ENCODE measurements around the gene DHFR. TPM values are rescaled to one million over a fixed set of nuclear protein-coding genes. Genes with fewer than 3 reads are reported as not detected.

The DHFR gene
- total RNA-seq = 11.1 TPM
- long read RNA-seq, partial matches to known transcripts = 0 of 4 reads
- long read RNA-seq, other reads (novel, unspliced or antisense) = 2 of 4 reads

DNA sequence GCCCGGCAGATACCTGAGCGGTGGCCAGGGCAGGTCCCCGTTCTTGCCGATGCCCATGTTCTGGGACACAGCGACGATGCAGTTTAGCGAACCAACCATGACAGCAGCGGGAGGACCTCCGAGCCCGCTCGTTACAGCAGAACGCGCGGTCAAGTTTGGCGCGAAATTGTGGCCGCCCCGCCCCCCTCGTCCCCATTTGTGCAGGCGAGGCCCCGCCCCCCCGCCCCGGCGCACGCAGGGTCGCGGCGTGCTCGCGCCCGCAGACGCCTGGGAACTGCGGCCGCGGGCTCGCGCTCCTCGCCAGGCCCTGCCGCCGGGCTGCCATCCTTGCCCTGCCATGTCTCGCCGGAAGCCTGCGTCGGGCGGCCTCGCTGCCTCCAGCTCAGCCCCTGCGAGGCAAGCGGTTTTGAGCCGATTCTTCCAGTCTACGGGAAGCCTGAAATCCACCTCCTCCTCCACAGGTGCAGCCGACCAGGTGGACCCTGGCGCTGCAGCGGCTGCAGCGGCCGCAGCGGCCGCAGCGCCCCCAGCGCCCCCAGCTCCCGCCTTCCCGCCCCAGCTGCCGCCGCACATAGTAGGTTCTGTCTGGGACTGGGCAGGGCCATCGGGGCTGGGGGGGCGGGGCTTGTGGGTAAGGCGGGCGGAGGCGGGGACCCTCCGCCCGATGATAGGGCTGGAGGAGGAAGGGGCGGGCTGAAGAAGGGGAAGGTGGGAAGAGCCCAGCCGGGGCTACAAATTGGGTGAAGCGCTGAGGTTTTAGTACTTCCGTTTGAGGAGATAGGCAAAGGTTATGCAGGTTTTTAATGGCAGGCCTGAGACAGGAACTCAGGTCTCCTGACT lies at the start of gene DHFR, which contains the start of gene MSH3:
DHFR (minus strand) TSS at position 593 of the 840 bp plus-strand sequence; CDS start at position 99, 494 bp downstream.
MSH3 (plus strand) TSS at position 262 of the 840 bp plus-strand sequence; CDS start at position 338, 76 bp downstream.
- peak; percentile 93 for DNase-seq (ENCODE audit: missing footprints)
- peak; percentile 44 for ATAC-seq
- intact Hi-C loops (cut with DNase I) = loop anchor here (10.0 kb wide), 1 partner anchor 250 kb away; the partner anchor contains the start of gene ZFYVE16

DNA sequence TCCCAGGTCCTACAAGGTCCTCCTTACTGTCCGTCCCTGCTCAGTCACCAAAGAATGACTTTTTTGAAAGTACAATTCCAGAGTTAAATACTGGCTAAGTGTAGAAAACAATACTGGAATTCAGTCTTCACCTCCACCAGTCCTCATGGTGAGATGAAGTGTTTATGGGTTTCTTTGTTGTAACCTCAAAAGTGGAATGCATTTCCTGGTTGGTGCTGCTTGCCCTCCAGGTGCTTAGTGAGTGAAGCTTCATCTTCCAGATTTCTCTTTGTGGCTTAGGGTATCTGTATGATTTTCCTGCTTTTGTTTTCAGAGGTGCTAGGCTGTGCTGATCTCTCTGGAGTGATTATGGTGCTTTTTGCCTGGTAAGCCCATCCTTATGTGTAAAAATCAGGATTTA lies 49.4 kb upstream of the DHFR start:
- no peak for ATAC-seq
- no peak for DNase-seq (ENCODE audit: missing footprints)
- intact Hi-C loops (cut with DNase I) = no loop called here

DNA sequence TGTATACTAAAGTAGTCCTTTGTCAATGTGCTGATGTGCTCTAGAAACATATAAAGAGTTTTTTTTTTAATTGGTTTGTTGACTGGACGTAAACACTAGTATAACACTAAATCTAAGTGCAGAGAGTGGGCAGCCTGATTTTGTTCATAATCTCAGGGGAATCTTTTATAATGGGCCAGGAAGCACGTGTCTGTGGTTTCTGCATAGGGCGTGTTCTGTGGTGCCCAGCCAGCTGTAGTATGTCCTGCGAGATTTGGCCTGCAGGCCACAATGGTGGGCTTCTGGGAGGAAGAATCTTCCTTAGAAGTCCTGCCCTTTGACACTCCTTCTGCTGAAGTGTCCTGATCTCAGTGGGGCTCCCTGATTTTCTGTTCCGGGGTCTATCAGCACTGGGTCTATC lies 49.0 kb upstream of the DHFR start:
- ATAC-seq (no peak), DNase-seq (ENCODE audit: missing footprints) (no peak)
- intact Hi-C loops (cut with DNase I) = no loop called here

DNA sequence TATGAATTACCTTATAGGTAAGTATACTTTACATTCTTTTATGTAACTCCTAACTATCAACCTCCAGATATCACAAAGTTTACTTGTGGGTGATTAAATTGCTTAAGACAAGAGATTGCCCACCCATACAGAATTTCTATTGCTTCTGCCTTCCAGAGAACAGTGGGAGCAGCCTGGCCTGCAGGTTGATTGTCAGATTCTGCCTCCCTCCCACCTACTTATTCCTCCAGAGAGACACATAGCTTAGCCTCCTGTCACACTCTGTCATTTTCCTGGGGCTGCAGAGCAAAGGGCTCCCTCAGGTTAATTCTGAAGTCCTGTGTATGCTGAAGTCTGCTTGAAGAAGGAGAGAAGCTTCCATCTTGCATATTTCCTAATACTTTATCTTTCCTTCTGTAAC lies 48.5 kb upstream of the DHFR start:
- no peak for ATAC-seq
- intact Hi-C loops (cut with DNase I) = no loop called here
- DNase-seq (ENCODE audit: missing footprints) = no peak

DNA sequence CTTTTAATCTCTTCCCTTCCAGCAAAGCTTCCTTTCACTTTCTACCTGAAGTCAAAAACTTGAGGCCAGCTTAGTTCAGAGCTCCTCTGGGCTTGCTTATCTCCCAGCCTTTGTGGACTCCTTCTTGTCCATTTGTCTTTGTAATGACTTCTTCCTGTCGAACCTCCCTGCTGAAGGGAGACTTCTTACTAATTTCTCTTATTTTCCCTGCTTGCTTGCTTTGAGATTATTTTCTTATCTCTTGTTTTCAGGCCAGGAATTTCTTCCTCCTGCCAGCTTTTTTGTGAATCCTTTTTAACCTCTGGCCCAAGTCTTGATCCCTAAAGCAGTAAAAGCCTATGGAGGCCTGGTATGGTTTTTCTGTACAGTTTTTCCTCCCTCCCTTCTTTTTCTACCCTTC lies 46.8 kb upstream of the DHFR start:
- ATAC-seq = no peak
- intact Hi-C loops (cut with DNase I) = no loop called here

GRCh38 chr5:80698369-80698768 lies 43.6 kb upstream of the DHFR start:
- DNase-seq (ENCODE audit: missing footprints) (no peak), ATAC-seq (no peak)
- intact Hi-C loops (cut with DNase I) = loop anchor here (10.0 kb wide), 1 partner anchor 596 kb away; no protein-coding TSS in a partner anchor

More for the DNA sequence above, 46.8 kb upstream of the DHFR start:
- DNase-seq (ENCODE audit: missing footprints) = no peak

DNA sequence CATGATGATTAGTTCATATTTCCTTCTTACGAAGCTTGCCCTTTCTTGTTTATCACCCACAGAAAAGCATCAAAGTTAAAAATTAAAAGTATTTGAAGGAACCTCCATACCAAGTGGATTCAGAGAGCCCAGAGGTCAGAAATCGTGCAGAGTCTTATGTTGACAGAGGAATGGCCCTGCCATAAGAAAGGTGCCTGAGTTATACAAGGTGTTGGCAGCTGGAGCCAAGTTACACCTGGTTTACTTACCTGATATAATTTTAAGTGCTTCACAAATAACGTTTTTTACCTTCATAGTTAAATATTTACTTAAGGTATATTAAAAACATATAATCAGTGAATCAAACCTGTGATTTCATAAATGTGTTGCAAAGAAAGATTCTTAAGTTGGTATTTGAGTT lies 42.3 kb upstream of the DHFR start:
- ATAC-seq (no peak), DNase-seq (ENCODE audit: missing footprints) (no peak)
- intact Hi-C loops (cut with DNase I) = loop anchor here (10.0 kb wide), 1 partner anchor 598 kb away; no protein-coding TSS in a partner anchor

DNA sequence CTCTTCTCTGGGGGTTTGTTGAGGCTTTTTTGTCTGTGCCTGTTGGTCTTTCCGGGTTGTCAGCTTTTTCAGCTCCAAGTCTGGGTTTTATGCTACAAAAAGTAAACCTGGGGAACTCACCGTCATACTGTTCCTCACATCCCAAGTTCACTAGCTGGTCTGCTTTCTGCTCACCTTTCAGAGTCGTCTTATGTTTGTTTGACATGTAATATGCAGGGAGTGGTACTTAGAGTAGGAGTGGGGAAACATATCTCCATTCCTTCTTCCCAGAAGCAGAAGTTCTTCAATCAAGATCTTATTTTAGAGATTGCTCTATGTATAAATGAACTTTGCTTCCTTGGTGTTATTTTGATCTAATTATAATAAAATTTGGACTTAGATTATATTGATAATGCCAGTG lies 41.7 kb upstream of the DHFR start:
- DNase-seq (ENCODE audit: missing footprints) (no peak), ATAC-seq (no peak)
- intact Hi-C loops (cut with DNase I) = loop anchor here (10.0 kb wide), 1 partner anchor 598 kb away; no protein-coding TSS in a partner anchor

DNA sequence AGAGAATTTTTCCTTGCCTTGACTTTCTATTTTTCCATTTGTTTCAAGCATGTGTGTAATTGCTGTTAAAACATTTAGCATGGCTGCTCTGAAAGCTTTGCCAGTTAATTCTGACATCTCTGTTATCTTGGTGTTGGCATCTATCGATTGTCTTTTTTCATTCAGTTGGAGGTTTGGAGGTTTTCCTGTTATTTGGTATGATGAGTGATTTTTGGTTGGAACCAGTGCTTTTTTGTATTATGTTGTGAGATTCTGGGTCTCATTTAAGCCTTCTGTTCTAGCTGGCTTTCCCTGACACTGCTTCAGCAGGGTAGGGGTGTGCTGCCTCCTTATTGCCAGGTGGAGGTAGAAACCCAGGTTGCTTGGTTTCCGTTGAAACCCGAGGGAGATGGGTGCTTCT lies 40.9 kb upstream of the DHFR start:
- intact Hi-C loops (cut with DNase I) = loop anchor here (10.0 kb wide), 1 partner anchor 599 kb away; no protein-coding TSS in a partner anchor
- DNase-seq (ENCODE audit: missing footprints) (no peak), ATAC-seq (no peak)

DNA sequence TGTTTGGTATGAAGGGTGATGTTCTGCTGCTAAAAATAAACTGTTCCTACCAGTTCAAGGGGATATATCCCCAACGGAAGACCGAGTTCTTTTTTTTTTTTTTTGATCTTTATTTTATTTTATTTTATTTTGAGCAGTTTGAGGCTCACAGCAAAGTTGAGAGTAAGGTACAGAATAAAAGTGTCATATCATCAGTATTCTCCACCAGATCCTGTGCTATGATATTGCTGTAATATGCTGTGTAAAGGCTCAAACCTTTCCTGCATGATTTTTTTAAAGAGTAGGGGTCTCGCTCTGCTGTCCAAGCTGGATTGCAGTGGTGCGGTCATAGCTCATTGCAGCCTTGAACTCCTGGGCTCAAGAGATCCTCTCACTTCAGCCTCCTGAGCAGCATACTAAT lies 34.8 kb upstream of the DHFR start:
- intact Hi-C loops (cut with DNase I) = loop anchor here (5.0 to 10.0 kb wide), 2 partner anchors 503 to 605 kb away; no protein-coding TSS in a partner anchor
- ATAC-seq (no peak), DNase-seq (ENCODE audit: missing footprints) (no peak)

DNA sequence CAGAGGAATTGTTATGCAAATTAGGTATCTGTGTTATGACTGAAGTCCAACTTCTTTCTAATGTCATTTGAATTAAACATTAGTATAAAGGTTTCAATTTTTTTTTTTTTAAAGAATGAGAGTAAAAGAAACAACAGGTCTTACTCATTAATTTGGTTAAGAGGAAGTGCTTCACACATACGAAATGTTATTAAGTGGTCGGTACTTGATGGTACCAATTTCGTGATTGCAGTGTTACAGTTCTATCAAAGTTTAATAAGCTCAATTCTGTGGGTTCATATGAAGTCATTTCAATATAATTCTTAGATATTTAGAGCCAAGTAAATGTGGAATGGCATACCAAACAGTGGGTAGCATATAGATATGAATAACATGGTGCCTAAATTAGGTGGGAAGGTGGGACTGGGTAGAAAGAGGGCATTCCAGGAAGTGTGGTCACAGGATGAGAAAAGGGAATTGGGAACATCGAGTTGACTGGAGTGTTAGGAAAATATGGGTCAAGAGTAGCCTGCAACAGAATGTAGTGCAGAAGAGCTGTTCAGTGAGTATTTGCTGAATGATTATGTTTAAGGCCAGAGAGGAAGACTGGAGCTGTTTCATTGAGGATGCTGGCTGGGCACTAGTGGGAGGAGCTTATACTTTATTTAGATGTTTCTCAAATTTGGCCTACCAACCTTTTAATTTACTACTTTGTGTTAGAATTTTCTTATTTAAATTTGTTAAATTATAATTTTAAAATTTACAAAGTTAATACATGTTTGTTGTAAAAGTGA lies 34.1 kb upstream of the DHFR start:
- DNase-seq (ENCODE audit: missing footprints) (no peak), ATAC-seq (no peak)
- intact Hi-C loops (cut with DNase I) = loop anchor here (5.0 kb wide), 1 partner anchor 503 kb away; no protein-coding TSS in a partner anchor

GRCh38 chr5:80686757-80687156 lies 32.0 kb upstream of the DHFR start:
- no peak for DNase-seq (ENCODE audit: missing footprints)
- intact Hi-C loops (cut with DNase I) = loop anchor here (5.0 kb wide), 1 partner anchor 506 kb away; no protein-coding TSS in a partner anchor
- no peak for ATAC-seq

- intact Hi-C loops (cut with DNase I) = no loop called here
- no peak for DNase-seq (ENCODE audit: missing footprints)
- no peak for ATAC-seq
Observed at GRCh38 chr5:80676706-80677105, 21.9 kb upstream of the DHFR start.

- ATAC-seq = peak; percentile 68
- intact Hi-C loops (cut with DNase I) = loop anchor here (2.0 kb wide), 1 partner anchor 183 kb away; the partner anchor contains the start of gene FAM151B
- DNase-seq (ENCODE audit: missing footprints) = peak; percentile 73
Observed at GRCh38 chr5:80672140-80672736, 17.5 kb upstream of the DHFR start.

- peak; percentile 64 for DNase-seq (ENCODE audit: missing footprints)
- intact Hi-C loops (cut with DNase I) = no loop called here
- peak; percentile 59 for ATAC-seq
Observed at GRCh38 chr5:80668016-80668969, 13.5 kb upstream of the DHFR start.

- intact Hi-C loops (cut with DNase I) = no loop called here
- ATAC-seq (peak; percentile 45), DNase-seq (ENCODE audit: missing footprints) (peak; percentile 34)
Observed at GRCh38 chr5:80667384-80667783, 12.6 kb upstream of the DHFR start.

DNA sequence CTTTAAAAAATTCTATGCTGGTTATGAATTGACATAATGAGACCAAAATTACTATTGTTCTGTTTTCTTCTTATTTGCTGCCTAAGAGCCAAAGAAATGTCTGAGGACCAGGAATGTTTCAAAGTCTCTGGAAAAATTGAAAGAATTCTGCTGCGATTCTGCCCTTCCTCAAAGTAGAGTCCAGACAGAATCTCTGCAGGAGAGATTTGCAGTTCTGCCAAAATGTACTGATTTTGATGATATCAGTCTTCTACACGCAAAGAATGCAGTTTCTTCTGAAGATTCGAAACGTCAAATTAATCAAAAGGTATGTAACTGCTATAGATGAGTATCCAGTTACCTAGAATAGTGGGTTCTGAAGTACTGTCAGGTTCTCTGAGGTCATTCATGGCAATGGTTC lies 10.3 kb upstream of the DHFR start:
- intact Hi-C loops (cut with DNase I) = no loop called here

DNA sequence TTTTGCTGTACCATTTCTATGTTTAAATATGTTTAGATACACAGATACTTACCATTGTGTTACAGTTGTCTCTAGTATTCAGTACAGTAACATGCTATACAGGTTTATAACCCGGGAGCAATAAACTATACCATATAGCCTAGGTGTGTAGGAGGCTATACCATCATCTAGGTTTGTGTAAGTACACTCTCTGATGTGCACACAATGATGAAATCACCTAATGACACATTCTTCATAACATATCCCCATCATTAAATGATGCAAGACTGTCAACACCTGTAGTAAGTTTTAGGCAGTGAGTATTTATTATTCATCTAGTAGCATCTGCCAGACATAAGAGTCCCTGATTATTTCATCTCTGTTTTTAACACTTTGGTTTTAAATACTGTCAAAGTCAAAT lies 7.3 kb upstream of the DHFR start:
- intact Hi-C loops (cut with DNase I) = no loop called here
- DNase-seq (ENCODE audit: missing footprints) = no peak
- no peak for ATAC-seq

More for the DNA sequence above, 10.3 kb upstream of the DHFR start:
- no peak for ATAC-seq
- no peak for DNase-seq (ENCODE audit: missing footprints)
